ENCODE measurements around the gene CACNB4.
"Not testable (repeated sequence)": the region's sequence is repeated elsewhere in the genome, so short reads cannot be mapped to it uniquely, and the experiment has no call there.

The CACNB4 gene

DNA sequence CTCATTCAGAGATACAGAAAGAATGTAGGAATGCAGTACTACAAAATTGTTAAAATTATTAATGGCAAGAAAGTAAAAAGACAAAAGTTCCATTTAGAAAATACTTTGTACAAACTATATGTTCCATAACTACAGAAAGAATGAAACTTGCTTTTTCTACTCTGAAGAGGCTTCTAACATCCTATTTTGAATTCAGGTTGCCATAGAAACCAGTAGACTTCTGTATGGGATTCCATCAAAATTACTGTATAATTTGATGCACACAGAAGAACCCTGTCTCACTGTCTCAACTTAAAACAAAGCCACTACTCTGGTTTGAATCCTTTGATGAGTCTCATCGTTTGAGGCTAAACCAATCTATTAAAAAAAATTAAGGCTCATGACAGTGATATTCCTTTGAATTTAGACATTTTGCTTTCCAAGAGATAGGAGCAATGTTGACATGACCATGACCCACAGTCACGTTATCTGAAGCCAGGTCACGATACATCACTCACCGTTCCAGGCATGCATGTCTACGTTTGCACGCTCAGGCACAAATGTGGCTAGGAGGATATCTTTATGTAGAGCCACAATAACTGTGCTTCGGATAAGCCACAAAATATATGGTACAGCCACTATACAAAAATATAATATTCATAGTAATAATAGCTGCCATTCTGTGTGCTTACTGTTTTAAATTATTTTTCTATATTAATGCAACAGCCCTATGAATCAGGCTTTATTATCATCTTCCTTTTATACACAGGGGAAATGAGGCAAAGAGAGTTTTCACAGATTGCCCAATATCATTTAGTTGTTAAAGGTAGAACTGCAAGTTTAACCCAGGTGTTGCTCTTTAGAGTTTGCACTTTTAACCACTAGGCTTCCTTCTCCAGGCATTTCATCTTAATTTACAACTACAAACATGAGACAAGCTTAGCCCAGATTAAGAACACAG, 82.4 kb downstream of the CACNB4 start:
- no peak for DNase-seq

DNA sequence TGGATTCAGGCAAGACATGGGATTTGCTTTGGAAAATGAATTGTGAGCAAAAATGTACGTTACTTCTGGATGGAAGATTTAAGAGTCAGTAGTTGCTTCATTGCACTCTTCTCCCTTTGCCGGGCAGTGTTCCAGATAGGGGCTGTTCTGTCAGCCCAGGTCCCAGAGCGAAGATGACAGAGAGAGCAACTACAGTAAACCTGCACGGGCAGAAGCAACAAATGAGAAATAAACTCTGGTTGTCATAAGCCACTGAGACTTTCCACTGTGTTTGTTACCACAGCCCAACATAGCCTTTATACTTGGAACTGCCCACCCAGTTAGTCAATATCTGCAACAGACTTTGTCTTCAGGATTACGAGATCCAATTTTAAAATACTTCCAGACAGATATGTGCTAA, 83.3 kb downstream of the CACNB4 start:
- DNase-seq: no peak

DNA sequence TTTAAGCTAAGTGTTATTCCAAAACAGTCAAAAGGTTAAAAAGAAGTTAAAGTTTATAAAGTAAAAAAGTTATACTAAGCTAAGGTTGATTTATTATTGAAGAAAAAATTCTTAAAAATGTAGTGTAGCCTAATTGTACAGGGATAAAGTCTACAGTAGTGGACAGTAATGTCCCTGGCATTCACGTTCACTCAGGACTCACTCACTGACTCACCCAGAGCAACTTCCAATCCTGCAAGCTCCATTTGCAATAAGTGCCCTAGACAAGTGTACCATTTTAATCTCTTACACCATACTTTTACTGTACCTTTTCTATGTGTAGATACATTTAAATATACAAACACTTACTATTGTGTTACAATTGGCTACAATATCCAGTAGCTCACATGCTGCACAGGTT, 86.1 kb downstream of the CACNB4 start:
- no peak for DNase-seq

DNA sequence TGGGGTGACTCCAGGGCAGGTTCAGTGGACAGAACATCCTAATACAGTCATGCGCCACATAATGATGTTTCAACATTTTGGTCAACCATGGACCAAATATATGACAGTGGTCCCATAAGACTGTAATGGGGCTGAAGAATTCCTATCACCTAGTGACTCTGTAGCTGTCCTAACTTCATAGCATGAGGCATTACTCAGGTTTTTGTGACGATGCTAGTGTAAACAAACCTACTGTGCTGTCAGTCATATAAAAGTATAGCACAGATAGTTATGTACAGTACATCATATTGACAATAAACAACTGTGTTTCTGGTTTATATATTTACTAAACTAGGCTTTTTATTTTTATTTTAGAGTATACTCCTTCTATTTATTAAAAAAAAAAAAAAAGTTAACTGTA, 87.1 kb downstream of the CACNB4 start:
- no peak for DNase-seq

DNA sequence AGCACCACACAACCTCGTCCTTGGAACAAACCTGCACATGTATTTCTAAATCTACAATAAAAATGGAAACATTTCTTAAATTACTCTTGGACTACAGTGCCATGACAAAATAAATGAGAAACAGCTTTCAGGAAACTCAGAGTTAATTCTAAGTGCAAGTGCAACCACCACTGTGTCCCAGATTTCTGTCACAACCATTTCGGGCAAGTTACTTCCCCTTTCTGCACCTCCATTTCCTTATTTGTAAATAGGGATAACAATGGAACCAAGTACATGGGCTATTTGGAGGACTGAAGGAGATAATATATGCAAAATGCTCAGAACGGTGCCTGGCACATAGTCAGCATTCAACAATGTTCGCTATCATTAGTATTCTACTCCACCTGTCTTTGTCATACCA, 93.2 kb downstream of the CACNB4 start:
- no peak for DNase-seq

DNA sequence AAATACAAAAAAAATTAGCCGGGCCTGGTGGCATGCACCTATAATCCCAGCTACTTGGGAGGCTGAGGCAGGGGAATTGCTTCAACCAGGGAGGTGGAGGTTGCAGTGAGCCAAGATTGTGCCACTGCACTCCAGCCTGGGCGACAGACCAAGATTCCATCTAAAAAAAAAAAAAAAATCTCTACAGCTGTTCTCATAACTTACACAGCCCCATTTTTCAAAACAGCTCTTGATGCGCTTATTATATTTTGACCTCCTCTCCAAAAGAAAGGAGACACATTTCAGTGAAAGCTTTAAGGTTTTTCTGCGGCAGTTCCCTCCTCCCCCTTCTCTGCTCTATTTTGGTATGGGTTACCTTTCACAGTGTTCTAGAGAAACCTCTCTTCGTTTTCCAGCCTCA, 95.6 kb downstream of the CACNB4 start:
- not testable (repeated sequence) for DNase-seq

DNA sequence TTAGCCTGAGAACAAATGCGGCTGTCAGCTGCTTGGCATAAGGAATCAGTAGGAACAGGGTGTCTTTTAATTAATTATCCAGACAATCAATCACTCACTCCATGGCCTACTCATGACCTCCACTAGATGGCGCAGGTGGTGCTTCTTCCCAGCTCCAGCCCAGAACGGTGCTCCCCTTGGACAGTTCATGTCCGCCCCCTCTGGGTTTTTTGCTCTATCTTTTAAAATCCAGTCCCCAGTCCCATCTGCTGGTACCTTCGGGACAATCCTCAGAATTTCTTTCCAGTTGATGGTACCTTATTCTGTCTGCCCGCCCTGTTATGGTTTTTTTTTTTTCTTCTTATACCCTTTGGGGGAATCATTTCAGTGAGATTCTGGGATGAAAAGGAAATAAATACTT, 99.8 kb downstream of the CACNB4 start:
- DNase-seq: peak; percentile 32 to 50

DNA sequence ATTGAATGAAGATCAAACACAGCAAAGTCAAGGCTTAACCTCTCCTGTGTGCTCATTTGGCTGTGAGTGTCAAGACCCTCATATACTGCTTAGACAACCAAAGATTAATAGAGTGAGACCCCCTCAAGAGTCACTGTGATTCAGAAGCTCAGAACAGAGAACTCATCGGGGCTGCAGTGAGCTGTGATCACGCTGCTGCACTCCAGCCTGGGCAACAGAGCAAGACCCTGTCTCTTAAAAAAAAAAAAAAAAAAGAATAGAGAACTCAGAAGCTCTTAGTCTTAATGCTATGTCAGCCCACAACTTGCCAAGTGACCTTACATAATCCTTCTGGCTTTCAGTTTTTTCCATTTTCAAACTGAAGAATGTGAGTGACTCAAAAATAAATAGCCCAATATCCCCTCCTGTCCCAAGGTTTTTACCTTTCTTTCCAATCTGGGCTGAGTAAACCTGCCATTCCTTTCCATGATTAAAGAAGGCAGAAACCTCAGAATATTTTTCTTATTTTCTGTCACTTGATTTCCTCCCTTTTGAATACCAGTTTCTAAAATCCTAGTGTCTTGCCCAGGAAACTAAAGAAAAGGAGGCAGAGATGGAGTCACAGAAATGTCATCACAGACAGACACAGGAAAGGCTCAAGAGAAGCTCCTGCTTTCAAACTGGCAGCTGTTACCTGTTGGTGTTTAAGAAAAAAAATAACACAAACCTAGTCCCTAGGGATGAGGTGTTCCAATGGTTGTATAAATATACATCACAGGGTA, 102.4 kb downstream of the CACNB4 start:
- DNase-seq: no peak

DNA sequence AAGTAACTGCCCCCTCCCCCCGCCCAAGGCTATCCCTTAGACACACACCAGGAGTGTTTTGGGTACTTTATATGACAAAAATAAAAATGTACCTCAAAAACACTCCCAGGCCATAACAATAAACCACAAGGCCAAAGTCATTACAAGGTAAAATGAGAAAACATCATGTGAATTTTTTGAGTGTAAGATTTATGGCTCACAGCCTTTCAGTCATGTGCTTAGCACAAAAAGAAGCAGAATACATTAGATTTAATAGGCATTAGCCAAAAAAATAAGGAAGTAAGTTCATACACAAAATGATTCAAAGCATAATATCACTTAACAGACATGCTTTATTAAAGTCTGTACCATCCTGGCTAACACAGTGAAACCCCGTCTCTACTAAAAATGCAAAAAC, 103.7 kb downstream of the CACNB4 start:
- no peak for DNase-seq

DNA sequence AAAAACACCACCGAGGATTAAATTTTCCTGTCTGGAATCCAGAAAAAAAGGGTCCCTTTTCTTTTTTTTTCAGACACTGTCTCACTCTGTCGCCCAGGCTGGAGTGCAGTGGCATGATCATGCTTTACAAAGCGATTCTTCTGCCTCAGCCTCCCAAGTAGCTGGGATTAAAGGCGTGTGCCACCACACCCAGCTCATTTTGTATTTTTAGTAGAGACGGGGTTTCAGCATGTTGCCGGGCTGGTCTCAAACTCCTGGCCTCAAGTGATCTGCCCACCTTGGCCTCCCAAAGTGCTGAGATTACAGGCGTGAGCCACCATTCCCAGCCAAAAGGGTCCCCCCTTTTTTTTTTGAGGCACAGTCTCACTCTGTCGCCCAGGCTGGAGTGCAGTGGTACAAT, 104.7 kb downstream of the CACNB4 start:
- DNase-seq: not testable (repeated sequence)

DNA sequence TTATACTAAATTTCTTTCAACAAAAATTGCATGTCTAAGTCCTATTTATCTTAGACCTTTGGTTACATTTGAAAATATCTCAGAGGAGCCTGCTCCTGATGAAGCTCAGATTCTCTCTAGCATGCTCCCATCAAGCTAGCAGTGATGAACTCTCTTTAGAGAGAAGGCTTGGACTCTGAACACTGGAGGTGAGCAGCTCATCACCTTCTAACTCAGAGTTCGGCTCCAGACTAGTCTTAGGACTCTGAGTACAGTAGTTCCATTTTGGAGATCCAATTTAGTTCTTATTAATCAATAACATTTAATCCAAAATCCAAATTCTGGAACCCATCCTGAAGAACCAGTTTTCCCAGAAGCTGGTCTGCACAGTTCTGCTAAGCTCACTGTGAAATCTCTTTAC, 107.8 kb downstream of the CACNB4 start:
- DNase-seq: no peak

DNA sequence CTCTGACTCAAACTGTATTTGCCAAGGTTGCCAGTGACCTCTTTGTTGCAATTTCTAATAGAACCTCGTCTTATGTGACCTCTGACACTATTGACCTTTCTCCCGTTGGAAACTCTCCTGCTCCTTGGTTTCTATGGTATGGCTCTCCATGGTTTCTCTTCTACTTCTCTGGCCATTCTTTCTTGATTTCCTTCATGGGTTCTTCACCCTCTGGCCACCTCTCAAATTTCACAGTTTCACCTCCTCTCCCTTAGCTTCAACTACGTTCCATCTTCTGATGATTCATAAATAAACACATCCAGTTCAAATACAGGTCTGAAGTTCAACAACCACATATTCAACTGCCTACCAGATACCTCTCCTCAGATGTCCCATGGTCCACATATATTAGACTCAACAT, 109.5 kb downstream of the CACNB4 start:
- DNase-seq: no peak

DNA sequence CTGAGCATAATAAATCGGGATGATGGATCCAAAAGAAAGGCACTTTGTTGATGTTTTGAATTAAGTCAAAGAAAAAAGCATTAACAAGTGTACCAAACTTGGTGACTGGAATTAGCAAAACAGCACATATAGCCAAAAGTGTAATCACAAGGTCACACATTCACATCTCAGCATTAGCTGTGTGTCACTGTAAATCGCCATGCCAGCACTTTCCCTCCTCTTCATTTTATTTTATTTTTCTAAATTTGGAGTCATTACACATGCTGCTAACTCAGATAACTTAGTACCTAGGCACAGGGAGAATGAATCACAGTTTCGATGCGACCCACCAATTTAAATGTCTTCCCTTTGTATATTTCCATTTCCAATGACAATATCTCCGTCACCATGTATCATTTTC, 111.4 kb downstream of the CACNB4 start:
- no peak for DNase-seq

DNA sequence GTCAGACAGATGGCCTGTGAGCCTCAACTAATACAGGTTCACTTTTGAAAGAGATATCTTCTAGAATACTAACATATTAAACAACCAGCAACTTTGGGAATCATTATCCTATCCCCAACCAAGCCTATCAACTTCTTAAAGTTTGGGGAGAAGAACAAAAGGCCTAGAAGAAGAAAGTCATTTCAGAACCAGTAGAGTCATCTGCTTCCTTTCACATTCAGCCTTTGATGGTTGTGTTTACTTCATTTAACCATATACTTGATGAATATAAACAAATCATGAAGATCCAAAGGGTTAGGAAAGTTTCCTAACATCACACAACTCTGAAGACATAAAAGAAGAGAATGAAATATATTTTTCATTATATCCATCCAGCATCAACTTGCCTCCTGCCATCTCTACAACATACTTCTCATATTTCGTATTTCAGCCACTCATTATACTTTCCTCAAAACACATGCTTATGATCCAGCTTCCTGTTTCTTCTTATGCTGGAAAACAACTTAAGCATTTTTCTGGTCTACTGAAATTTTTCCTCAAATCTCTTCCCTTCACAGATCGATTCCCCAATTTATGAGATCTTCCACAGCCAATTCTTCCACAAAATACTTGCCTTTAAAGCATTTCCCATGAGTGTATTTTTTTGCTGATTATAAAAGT, 114.3 kb downstream of the CACNB4 start:
- DNase-seq: no peak

DNA sequence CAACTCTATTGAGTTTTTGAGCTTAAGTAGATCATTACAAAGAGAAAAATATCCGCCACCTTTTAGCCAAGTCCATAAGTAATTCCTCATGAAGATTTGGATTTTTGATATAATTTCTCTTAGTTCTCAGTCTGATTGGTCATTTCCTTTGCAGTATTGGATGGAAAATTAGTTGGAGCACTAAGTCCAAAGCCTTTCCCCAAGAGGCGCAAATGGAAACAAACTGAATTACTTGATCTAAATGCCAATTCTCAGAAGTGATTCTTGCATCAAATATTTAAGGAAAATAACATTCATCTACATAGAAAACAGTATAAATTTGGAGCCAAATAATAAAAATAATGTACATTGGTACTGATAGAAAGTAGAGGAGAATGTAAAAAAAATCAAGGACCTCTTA, 115.6 kb downstream of the CACNB4 start:
- DNase-seq: no peak

DNA sequence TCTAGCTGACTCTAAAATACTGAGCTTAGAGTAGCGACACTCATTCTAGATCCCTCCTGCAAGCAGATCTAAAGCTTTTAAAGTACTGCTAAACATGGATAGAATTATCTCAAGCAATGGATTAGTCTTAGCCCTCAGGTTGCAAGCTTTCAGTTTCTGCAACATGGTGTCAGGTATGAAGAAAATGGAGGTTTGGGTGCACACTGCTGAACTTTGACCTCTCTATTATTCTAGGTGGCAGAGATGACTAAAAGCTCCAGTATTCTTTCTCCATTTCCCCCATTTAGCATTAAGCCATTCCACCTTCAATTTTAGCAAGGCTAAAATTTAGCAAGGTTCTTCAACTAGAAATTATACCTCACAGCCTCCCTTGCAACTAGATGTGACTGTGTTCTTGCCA, 117.0 kb downstream of the CACNB4 start:
- DNase-seq: no peak

DNA sequence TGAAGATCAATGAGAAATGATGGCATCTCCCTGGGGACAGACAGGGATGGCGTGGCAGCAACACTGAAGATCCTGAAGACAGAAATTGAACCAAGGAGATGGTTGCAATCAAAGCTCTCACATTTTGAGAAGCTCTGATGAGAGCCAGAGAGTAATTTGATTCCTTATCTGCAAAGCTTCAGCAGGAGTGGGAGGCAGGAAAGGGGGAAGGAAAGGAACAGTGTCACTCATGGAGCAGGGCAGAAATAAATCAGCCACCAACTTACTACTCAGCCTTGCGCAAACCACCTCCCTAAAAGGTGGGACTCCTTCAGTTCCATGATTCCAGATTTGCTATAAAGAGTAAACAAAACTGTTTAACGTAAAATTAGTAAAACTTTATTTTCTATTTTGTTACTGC, 119.2 kb downstream of the CACNB4 start:
- DNase-seq: no peak

DNA sequence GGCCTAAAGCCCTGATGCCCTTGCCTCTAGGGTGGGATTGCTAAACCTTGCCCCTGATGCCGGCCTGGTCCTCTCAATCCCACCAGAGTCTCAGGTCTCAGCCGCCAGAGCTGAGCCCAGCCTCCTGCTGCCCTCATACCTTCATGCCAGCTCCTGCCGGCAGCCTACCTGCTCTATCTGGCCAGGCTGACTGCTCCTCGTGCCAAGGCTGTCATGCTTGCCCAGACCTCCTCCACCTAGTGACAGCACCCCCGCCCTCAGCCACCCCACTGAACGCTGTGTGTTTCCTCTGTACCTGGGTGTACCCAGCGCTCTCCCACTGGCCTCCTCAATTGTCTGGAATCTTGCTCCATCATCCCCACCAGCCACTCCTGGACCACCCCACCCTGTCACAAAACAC, 120.1 kb downstream of the CACNB4 start:
- no peak for DNase-seq

DNA sequence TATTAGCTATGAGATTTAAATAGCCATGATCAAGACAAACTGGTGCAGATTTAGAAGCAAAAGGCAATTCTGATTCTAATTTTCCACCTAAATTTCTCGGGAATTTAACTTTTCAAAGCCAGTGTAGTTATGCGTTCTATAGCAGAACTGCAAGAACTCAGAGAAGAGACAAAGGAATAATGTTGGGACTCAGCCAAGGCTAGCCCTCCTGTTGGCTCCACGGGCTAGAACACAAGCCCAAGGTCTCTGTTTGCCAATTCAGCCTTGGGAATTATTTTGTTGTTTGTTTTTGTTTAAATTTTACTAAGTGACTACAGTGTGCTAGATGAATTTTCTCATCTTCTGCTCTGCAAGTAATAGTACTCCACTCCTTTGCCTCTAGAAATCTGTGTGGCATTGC, 121.2 kb downstream of the CACNB4 start:
- DNase-seq: no peak

DNA sequence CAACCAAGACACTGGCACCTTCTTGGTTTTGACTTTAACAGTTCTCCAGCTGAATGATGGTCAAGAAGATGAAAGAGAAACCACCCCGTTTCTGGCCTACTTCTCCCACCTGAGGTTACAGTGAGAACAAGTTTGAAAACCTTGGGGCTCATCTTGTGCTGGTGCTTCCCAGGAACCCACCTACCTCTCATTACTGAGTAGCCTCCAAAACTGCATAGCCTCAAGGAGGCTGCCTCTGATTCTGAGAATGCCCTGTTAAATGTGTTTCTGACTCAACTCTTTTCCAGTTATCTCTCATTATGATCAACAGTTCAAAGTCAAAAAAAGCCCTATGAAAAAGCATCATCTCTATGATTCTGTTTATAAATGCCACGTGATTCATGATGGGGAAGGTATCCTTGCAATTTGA, 121.9 kb downstream of the CACNB4 start:
- peak in 1 of 2 donors; percentile 3 for DNase-seq

DNA sequence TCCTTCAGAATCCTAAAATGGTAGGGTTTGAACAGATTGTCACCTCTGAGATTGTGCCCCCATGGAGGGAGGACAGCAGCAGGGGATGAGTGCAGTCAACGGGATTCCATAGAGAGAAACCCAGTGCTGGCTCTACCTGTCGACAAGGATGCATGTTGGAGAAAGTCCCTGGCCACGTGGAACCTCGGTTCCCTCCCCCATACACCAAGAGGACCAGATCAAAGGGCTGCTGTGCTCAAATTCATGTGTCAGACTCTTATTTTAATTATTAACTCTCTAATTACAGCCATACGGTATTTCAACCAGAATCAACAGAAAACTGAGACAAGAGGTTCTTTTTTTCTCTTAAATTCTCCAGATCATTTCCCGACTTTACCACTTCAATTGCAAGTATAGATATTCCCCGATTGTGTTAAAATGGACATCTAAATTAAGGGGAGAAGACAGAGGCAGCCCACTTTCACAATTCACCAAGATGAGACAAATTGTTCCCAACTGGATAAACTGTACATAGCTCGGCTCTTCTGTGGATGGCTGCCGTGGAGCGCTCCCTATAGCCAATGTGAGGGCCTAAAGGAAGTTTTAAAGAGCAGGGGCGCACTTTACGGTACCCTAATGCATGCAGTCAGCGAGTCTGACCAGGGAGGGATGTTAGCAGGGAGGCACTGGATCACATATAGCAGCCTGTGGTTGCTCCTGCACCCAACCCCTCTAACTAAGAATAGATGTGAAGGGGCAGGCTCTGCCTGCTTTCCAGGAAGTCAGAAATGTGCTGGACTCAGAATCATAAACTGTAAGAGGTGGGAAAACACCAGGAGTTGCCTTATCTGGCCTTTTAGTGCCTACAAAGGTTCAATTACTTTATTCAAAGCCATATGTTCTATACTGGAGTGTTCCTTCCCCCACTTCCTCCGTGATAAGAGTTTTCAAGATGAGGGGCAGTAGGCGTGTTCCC, 123.1 kb downstream of the CACNB4 start:
- no peak for DNase-seq

DNA sequence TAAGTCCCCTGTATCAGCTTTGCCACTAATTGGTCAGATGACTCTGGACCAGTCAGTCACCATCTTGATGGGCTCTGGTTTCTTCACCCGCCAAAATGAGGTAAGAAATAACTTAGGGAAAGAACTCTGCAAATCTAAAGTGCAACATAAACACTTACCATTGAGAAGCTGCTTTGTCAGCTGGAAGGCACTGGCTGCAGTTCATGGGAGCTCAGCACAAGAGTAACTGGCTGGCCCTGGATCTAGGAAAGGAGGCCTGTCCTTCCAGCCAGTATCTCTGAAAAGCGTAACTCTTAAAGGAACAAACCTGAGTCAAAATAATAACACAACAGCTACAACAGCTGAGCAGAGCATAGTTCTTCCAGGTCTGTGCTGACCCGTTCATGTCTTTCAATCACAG, 123.9 kb downstream of the CACNB4 start:
- DNase-seq: no peak

DNA sequence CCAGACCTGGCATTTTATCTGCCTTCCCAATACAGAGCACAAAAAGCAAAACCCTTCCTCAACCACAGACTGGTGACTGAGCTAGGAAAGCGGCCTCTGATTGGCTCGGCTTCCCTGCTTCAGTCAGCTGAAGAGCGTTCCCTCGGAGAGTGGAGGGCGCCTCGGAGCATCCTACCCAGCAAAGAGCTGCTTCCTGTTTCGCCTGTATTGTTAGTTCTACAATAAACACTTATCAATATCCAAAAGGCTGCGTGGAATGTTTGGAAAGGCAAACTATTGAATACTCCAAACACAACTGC, 125.0 kb downstream of the CACNB4 start:
- DNase-seq: no peak
